NCI-H82 treated with DMSO at 0.1 percent for 48 hours (cell line): ENCODE data around the gene EXTL1.
"Not testable (repeated sequence)": the region's sequence is repeated elsewhere in the genome, so short reads cannot be mapped to it uniquely, and the experiment has no call there.

Experiments used
- DNase-seq: peaks from one replicate; lab custom pipeline; 2025; ENCODE audit not compliant: unreplicated experiment; lab: John Stamatoyannopoulos, UW

EXTL1 gene

GRCh38 chr1:26021647-26022403 lies at the start of gene EXTL1:
Gene EXTL1 (plus strand): TSS chr1:26021775. CDS start chr1:26022647, 872 bp downstream.
- DNase-seq, result peak; percentile 96

- DNase-seq, result no peak
Observed at GRCh38 chr1:25971811-25972180, 49.8 kb upstream of the EXTL1 start.

- no peak for DNase-seq
Observed at GRCh38 chr1:25973610-25974321, 47.8 kb upstream of the EXTL1 start.

- no peak for DNase-seq
Observed at GRCh38 chr1:25977801-25978200, 43.8 kb upstream of the EXTL1 start.

- no peak for DNase-seq
Observed at GRCh38 chr1:25978403-25978802, 43.2 kb upstream of the EXTL1 start.

- no peak for DNase-seq
Observed at GRCh38 chr1:25979210-25979609, 42.4 kb upstream of the EXTL1 start.

GRCh38 chr1:25985171-25985570 lies 36.4 kb upstream of the EXTL1 start:
- DNase-seq, result no peak

GRCh38 chr1:25985670-25986069 lies 35.9 kb upstream of the EXTL1 start:
- no peak for DNase-seq

- not testable (repeated sequence) for DNase-seq
Observed at GRCh38 chr1:25986773-25987172, 34.8 kb upstream of the EXTL1 start.

- DNase-seq, result peak; percentile 86
Observed at GRCh38 chr1:25987951-25988350, 33.6 kb upstream of the EXTL1 start.

- DNase-seq, result no peak
Observed at GRCh38 chr1:25989440-25990234, 31.9 kb upstream of the EXTL1 start.

GRCh38 chr1:25990251-25990650 lies 31.3 kb upstream of the EXTL1 start:
- DNase-seq, result peak; percentile 43

GRCh38 chr1:25990702-25991395 lies 30.7 kb upstream of the EXTL1 start:
- no peak for DNase-seq

GRCh38 chr1:25991937-25992688 lies 29.5 kb upstream of the EXTL1 start:
- DNase-seq, result no peak

GRCh38 chr1:25992689-25993171 lies 28.8 kb upstream of the EXTL1 start:
- DNase-seq, result no peak

GRCh38 chr1:25993197-25993951 lies 28.2 kb upstream of the EXTL1 start:
- peak; percentile 27 for DNase-seq

GRCh38 chr1:25994402-25995150 lies 27.0 kb upstream of the EXTL1 start:
- DNase-seq, result no peak

- DNase-seq, result no peak
Observed at GRCh38 chr1:25996966-25997827, 24.4 kb upstream of the EXTL1 start.
